CMK (cell line): ENCODE results near the gene AREG.

Experiments used
- DNase-seq: peaks from one replicate; pipeline ENCODE4 v3.0.0-alpha.2; 2010; ENCODE audit warnings: low read depth

The AREG gene

DNA sequence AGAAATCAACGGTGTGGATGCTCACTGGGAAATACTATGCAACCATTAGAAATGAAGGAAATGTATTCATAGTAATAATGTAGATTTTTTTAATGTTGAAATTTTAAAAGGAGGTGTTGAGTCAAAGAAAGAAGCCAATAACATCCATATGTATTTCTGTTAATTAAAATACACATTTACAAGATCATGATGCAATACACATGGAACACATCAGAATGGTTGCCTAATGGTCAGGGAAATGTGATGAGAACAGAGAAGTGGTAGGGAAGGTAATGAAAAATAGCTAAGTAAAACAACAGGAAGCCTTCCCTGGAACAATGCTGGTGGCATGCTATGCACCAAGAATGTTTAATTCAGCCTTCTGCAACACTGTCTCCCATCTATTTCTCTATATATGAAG, 18.2 kb downstream of the AREG start:
- DNase-seq, result no peak

DNA sequence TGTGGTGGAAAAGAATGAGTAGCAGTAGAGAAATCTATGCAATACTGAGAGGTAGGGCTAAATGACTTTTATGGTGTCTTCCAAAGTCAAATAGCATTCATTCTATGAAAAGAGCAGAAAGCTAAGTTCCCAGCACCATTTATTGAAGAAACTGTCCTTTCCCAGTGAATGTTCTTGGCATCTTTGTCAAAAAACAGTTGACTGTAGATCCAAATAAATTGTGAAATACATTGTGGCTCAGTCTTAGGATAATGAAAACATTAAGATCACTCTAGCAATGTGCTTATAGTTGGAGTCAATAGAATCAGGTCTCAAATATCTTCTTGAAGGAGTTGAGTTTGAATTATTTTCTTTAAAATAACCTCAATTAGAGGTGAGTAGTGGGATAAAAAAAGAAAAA, 19.4 kb downstream of the AREG start:
- DNase-seq, result no peak

DNA sequence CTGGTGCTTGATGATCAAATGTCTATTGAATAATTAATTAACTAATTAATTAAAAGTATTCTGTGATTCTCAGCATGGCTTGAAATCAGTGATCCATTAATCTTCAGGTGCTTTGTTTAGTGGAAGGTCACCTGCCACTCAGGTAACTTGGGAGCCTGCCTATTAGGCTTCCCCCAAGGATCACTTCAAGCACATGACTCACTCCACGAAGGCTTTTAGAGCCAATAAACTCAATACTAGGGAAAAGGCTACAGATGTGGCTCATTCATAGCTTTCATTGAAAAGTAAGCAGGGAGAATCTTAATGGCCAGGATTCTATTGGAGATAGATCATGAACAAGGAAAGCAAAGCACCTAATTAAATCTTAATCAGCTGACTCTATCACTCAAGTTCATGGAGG, 21.3 kb downstream of the AREG start:
- DNase-seq, result no peak

DNA sequence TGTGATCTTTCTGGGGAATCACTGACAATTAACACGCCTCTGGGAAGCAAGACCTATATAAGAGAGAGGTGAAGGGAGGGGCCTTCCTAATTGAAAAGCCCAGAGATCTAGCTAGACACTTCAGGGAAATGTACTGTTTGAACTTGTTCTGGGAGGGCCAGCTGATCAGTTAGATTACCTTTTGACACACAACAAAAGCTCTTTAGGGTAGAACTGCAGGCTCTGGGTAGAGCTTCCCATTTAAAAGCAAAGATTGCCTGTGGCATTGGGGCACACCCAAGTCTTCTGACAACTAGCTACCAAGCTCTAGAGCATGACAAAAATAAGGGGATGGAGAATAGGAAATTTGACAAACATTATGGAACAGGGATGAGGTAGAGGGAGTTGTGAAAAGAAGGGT, 26.3 kb downstream of the AREG start:
- no peak for DNase-seq

- no peak for DNase-seq
Measured at GRCh38 chr4:74473155-74473811, 28.3 kb downstream of the AREG start.

- no peak for DNase-seq
Measured at GRCh38 chr4:74474345-74475090, 29.6 kb downstream of the AREG start.

- no peak for DNase-seq
Measured at GRCh38 chr4:74475091-74475800, 30.3 kb downstream of the AREG start.

DNA sequence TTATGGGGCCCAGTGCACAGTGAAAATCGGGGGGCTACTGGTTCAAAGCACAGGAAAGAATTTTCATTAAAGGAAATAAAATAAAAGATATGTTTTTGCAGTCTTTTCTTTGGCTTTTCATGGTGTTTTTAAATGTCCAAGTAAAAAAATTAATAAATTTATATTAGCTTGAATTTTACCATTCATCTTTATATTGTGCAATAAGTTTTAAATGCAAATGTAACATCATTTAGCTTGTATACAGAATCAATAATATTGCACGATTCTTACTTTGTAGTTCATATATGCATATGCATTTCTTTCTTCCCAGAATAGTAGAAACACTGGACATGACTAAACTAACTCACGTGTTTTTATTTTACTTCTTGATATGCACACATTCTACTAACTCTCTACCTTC, 31.0 kb downstream of the AREG start:
- no peak for DNase-seq

DNA sequence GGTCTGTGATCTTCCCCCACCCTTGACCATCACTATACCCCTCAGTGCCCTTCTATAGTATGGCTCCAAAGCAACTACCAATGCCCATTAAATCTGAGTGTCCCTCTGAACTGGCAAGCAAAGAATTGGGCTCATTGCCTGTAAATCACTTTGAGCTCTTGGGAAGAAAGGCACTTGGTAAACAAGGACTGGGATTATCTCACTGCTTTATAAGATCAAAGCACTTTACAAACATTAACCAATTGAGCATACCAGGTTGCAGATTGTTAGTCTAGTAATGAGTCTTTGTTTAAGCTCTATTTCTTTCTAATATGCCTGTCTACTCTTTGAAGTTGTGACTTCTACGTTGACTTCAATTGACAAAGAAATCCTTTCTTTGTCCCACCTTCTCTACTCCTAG, 34.1 kb downstream of the AREG start:
- no peak for DNase-seq

DNA sequence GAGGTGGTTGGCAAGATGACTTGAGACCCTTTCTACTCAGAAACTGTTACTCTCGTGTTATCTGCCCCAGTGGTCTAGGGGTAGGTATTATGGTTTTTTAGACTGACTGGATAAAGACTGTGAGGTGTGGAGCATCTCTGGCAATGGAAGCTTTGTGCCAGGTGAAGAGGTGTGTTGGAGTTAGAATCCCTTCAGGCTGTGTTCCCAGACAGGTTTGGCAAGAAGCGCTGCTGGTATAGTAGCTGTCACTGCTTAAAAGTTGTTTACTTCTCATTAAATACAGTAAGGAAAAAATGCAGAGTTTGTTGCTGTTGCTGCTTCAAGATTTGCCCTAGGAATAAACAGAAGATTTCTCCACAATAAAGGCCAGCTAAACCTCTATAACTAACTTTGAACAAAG, 35.3 kb downstream of the AREG start:
- no peak for DNase-seq

GRCh38 chr4:74481891-74482609, 37.1 kb downstream of the AREG start:
- DNase-seq, result no peak

GRCh38 chr4:74483226-74483911, 38.4 kb downstream of the AREG start:
- no peak for DNase-seq

- no peak for DNase-seq
Measured at GRCh38 chr4:74486905-74487304, 42.0 kb downstream of the AREG start.

DNA sequence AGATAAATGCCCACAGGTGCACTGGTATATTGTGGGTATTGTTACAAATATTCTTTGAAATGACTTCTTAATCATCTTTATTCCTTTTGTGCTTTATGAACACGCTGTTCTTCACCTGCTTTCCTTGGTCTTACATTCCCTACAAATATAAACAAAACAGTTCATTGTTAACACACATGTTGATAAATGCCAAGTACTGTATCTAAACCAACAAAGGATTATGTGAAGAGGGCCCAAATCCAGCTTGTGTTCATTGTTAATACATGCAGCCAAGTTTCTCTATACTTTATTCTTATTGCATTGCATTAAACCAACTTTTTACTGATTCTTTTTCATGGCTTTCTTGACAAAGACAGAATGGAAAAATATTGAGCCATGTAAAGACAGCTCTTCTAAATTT, 42.8 kb downstream of the AREG start:
- DNase-seq, result no peak

GRCh38 chr4:74490736-74491135, 45.8 kb downstream of the AREG start:
- DNase-seq, result no peak

DNA sequence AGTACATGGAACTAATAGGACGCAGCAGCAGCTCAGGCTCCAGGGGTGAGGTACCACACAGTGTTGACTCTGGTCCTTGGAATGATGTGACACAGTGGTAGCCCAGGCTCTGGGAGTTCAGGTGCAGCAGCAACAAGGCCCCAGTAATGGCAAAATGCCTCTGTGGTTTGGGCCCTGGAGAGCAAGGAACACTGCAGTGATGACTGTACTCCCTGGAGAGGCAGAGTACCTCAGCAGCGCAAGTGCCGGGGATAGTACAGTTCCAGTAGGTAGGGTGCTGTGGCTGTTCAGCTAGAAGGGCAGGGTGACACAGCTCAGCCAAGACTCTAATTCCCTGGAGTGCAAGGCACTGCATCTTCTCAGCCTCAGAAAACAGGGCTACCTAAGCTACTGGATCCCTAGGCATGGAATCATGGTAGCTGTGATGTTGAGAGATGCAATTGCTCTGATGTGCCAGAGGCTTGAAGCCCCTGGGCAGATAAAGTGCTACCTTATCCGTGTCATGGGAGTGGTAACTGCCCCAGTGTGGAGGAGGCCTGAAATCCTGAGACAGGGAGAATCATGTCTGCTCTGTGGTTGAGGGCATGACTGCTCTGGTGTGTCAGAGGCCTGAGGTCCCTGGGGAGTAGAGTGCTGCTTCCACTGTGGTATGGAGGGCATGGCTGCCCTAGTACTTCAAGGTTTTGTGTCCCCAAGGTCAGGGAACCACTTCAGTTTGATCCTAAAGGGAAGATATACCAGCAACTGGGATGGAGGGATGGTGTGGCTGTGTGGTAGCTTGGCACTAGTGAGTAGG, 55.2 kb downstream of the AREG start:
- DNase-seq, result no peak

- DNase-seq, result no peak
Measured at GRCh38 chr4:74501579-74501978, 56.6 kb downstream of the AREG start.

GRCh38 chr4:74503580-74503979, 58.6 kb downstream of the AREG start:
- no peak for DNase-seq

DNA sequence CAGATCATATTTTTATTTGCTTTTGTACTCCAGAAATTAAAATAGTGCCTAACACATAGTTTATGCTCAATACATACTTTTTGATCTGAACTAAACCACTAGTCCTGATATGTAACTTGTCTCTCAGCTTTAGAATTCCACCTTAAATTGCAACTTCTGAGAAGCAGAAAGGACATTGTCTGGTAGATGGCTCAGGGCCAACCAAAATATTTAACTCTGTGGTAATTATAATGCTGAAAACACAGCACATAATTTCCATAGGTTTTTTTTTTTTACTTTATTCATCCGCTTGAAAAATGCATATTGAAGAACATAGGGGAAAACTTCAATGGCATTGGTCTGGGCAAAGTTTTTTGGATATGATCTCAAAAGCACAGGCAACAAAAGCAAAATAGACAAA, 59.3 kb downstream of the AREG start:
- no peak for DNase-seq
